HG02870 (cell line): ENCODE results near the gene RASGRF2.

Experiments
- ATAC-seq: cut with Tn5 transposase; IDR thresholded peaks from one replicate; pipeline ENCODE4 v1.9.1; 2021; ENCODE audit warnings: mild to moderate bottlenecking, moderate library complexity; ENCODE audit not compliant: unreplicated experiment

Gene RASGRF2

GRCh38 chr5:81125959-81126358 is 165.8 kb downstream of the RASGRF2 start:
- no peak for ATAC-seq

GRCh38 chr5:81128416-81128815 is 168.3 kb downstream of the RASGRF2 start:
- no peak for ATAC-seq

GRCh38 chr5:81132381-81132780 is 172.2 kb downstream of the RASGRF2 start:
- ATAC-seq, result no peak

DNA sequence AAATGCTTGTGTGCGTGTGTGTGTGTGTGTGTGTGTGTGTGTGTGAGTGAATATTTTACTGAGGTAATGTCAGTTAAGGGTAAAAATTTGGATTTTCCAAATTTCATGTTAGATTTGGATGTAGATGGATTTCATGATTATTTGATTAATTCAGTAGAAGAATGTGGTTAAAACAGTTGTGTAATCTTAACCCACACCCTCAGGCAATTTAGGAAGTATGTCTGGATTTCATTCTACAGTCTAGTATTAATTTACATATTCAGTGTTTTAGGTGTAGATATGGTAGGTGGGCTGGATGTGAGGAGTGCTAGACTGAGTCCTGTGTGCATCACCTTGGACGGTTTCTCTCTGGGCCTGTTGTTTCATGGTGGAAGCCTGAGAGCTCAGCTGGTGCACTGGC is 173.9 kb downstream of the RASGRF2 start:
- no peak for ATAC-seq

- no peak for ATAC-seq
Observed at GRCh38 chr5:81134566-81134965, 174.4 kb downstream of the RASGRF2 start.

DNA sequence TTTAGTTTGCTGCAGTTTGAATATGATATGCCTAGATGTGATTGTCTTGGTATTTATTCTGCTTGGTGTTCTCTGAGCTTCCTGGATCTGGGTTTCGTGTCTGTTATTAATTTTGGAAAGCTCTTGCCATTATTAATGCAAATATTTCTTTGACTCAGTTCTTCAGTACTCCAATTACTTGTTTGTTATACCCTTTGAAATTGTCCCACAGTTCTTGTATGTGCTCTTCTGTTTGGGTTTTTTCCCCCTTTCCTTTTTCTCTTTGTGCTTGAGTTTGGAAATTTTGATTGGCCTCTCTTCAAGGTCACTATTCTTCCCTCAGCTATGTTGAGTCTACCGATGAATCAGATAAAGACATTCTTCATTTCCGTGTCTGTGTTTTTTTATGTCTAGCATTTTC is 176.4 kb downstream of the RASGRF2 start:
- no peak for ATAC-seq

DNA sequence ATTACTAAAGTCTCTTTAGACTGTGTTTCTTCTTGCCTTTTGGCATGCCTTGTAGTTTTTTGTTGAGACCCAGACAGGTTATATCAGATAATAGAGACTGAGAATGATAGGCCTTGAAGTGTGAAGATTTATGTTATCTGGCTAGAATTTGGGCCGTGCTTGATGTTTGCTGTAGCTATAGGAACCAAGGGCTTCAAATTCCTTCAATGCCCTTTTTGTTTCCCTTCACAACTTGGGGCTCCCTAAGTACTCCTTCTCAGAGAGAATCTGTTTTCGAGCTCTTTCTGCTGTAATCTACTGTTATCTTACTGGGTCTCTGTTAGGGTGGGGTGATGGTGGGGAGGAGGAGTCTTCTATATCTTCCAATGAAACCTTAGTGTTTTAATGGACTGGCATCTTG is 177.7 kb downstream of the RASGRF2 start:
- no peak for ATAC-seq

DNA sequence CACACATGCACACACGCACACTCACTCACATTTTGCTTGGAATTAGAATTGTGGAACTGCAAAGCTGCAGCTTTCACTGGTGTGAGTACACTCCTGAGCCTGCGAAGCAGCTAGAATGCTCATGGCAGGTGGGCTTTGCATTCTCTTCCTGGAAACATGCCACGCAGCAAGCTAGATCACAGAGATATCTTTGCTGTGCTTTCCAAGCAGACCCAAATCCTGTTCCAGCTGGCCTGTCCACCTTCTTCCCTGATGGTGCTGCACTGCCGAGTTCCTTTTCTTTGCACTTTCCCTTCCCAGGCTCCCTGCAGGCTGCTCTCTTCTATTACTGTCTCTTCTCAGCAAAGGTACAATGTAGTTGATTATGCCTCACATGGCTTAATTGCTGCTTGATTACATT is 180.3 kb downstream of the RASGRF2 start:
- ATAC-seq, result no peak

GRCh38 chr5:81140943-81141342 is 180.8 kb downstream of the RASGRF2 start:
- no peak for ATAC-seq

DNA sequence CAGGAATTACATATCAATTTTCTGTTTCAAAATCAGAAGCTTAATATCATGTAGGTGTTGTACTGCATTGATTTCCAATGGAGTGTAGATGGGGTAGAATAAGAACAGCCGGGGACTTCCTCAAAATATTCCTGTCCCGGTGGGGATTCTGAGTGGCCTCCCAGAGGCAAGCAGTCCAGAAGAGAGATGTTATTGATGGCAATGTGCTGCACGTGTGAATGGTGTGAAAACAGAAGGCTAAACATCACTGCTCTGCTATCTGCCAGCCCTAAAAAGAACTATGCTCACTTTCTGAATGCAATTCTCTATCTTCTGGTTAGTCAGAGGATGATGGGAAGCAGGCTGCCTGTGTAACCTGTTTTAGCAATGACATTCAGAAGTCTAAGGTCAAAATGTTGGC is 181.9 kb downstream of the RASGRF2 start:
- no peak for ATAC-seq

DNA sequence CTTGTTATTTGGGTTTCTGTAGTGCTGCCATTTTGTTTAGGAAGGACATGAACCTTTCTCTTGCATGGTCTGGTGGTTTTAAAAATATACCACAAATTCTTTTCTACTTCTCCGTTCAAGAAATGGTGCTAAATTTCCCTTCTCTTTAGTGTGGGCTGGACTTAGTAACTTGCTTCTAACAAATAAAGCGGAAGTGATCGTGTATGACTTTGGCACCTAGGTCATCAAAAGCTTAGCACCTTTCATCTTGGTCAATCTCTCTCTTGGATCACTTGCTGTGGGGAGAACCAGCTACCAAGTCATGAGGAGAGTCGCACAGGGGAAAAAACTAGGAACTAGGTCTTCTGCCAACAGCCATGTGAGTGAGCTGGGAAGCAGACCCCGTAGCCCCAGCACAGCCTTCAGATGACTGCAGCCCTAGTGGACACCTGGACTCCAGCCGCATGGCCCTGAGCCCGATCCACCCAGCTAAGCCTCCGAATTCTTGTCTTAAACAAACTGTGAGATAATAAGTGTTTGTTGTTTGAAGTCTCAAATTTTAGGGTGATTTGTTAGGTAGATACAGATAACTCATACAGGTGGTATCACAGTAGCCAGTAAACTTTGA is 185.3 kb downstream of the RASGRF2 start:
- no peak for ATAC-seq

GRCh38 chr5:81146031-81146430 is 185.9 kb downstream of the RASGRF2 start:
- no peak for ATAC-seq

- ATAC-seq, result no peak
Observed at GRCh38 chr5:81147011-81147885, 187.1 kb downstream of the RASGRF2 start.

DNA sequence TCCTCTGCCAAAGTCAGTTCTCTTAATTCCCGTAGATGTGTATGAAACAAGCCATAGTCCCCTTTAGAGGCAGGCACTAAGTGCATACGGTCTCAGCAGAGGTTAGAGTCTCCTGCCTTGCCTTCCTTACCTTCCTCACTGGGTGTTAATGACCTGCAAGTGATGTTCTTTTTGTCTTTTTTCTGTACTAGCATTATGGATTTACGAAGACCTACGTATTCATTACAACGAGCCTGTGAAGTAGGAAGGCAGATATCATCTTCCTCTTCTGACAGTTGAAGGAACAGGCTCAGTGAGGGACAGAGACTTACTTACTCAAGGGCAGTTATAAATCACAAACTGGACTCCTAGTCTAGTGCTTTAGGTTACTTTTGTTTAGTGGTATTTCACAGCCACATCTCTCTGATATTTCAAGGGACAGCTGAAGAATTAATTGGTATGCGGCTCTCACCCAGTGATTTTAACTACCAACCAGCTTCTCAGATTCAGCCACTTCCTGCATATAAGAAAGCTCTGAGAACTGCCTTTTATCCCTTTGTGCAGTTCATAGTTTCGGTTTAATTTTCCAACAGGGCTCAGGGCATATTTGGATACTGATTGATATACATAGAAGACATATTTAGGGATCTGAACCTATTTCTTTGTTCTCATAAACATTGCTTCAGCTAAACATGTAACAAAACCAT is 187.9 kb downstream of the RASGRF2 start:
- no peak for ATAC-seq

DNA sequence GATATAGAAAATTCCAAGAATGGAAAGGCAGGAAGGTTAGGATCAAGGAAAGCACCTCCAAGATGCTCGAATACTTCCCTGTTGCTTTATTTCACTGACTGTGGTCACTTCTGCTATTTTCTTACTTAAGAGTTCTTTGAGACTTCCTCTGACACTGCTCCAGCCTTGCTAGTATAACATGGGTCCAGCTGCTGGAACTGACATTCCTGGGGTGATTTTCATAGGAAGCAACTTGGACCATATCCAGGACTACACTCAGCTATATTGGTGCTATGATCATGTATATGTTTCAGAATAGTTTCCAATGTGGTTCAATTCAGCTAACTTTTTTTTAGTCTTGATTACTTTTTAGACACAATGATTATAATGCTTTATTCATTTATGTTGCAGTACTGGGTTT is 191.4 kb downstream of the RASGRF2 start:
- no peak for ATAC-seq

- no peak for ATAC-seq
Observed at GRCh38 chr5:81154725-81155124, 194.6 kb downstream of the RASGRF2 start.

DNA sequence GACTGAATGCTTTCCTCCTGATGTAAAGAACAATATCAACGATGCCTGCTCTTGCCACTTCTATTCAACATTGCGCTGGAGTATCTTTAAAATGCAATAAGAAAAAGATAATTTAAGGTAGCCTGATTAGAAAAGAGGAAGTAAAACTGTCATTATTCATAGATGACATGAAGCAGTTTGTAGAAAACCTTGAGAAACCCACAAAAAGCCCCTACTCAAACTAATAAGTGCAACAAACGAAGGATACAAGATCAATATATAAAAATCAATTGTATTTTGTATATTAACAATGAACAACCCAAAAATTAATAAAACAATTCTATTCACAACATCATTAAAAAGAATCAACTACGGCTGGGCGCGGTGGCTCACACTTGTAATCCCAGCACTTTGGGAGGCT is 196.6 kb downstream of the RASGRF2 start:
- no peak for ATAC-seq

GRCh38 chr5:81161012-81161601 is 200.9 kb downstream of the RASGRF2 start:
- peak; percentile 84 for ATAC-seq

- no peak for ATAC-seq
Observed at GRCh38 chr5:81162501-81162900, 202.3 kb downstream of the RASGRF2 start.

GRCh38 chr5:81163651-81164050 is 203.5 kb downstream of the RASGRF2 start:
- ATAC-seq, result no peak

GRCh38 chr5:81164476-81164875 is 204.3 kb downstream of the RASGRF2 start:
- ATAC-seq, result no peak

GRCh38 chr5:81164936-81165335 is 204.8 kb downstream of the RASGRF2 start:
- no peak for ATAC-seq
